Mesenchymal stem cell (in vitro differentiated cells and primary cell): ENCODE measurements around the gene BNC2.

Experiments used
- DNase-seq: peaks from one replicate; pipeline ENCODE4 v3.0.0-alpha.2; 2013
- H2AFZ ChIP-seq: one replicate; pipeline ENCODE4 v1.6.1; 2013; ENCODE audit warnings: low read depth, mild to moderate bottlenecking, control low read depth, inconsistent platforms, low read length, moderate library complexity
- H2AK5ac ChIP-seq: 2 replicates; pipeline ENCODE4 v1.6.1; 2013; ENCODE audit warnings: low read length, moderate library complexity, mild to moderate bottlenecking, inconsistent platforms; ENCODE audit not compliant: severe bottlenecking
- H2BK120ac ChIP-seq: one replicate; pipeline ENCODE4 v1.6.1; 2013; ENCODE audit warnings: low read depth, mild to moderate bottlenecking, inconsistent platforms, low read length, moderate library complexity
- H2BK12ac ChIP-seq, 2 experiments: one replicate each; pipeline ENCODE4 v1.6.1; 2013; ENCODE audit warnings: inconsistent platforms in 2 of 2, low read length in 2 of 2, mild to moderate bottlenecking in 2 of 2, moderate library complexity in 2 of 2, control low read depth in 1 of 2
- H2BK15ac ChIP-seq: one replicate; pipeline ENCODE4 v1.6.1; 2013; ENCODE audit warnings: mild to moderate bottlenecking, low read depth, inconsistent platforms; ENCODE audit not compliant: poor library complexity, severe bottlenecking
- H2BK5ac ChIP-seq: 2 replicates; pipeline ENCODE4 v1.6.1; 2013; ENCODE audit warnings: low read depth, mild to moderate bottlenecking, low read length, control low read depth, inconsistent platforms; ENCODE audit not compliant: poor library complexity, severe bottlenecking
- H3K14ac ChIP-seq, 2 experiments: one replicate each; pipeline ENCODE4 v1.6.1; 2013; ENCODE audit warnings: inconsistent platforms in 2 of 2, low read length in 2 of 2, control low read depth in 1 of 2, mild to moderate bottlenecking in 1 of 2, moderate library complexity in 1 of 2
- H3K18ac ChIP-seq, 2 experiments: one replicate each; pipeline ENCODE4 v1.6.1; 2013; ENCODE audit warnings: inconsistent platforms in 2 of 2, low read length in 2 of 2, control low read depth in 1 of 2, low read depth in 1 of 2, mild to moderate bottlenecking in 1 of 2
- H3K23ac ChIP-seq, 2 experiments: one replicate each; pipeline ENCODE4 v1.6.1; 2013; ENCODE audit warnings: inconsistent platforms in 2 of 2, low read length in 2 of 2, mild to moderate bottlenecking in 2 of 2, moderate library complexity in 2 of 2, control low read depth in 1 of 2
- H3K27ac ChIP-seq: 2 replicates; pipeline ENCODE4 v1.5.1; 2013; ENCODE audit warnings: mild to moderate bottlenecking, moderate library complexity, low read length, control low read depth, inconsistent platforms; ENCODE audit not compliant: poor library complexity, severe bottlenecking
- H3K27me3 ChIP-seq, 2 experiments: 2 replicates each; pipeline versions ENCODE4 v1.6.1 to v1.7.0; 2013; ENCODE audit warnings: low read length in 2 of 2, mild to moderate bottlenecking in 2 of 2, moderate library complexity in 2 of 2, control low read depth in 1 of 2, inconsistent platforms in 1 of 2; ENCODE audit not compliant: control insufficient read depth in 1 of 2, insufficient read depth in 1 of 2
- H3K36me3 ChIP-seq, 2 experiments: 2 replicates each; pipeline versions ENCODE4 v1.6.1 to v1.7.0; 2013; ENCODE audit warnings: low read length in 2 of 2, control low read depth in 1 of 2, inconsistent platforms in 1 of 2, low read depth in 1 of 2, mild to moderate bottlenecking in 1 of 2; ENCODE audit not compliant: insufficient read depth in 2 of 2, control insufficient read depth in 1 of 2
- H3K4ac ChIP-seq, 2 experiments: one replicate each; pipeline ENCODE4 v1.6.1; 2013; ENCODE audit warnings: inconsistent platforms in 2 of 2, low read length in 2 of 2, mild to moderate bottlenecking in 2 of 2, moderate library complexity in 2 of 2, control low read depth in 1 of 2, low read depth in 1 of 2
- H3K4me1 ChIP-seq: 2 replicates; pipeline ENCODE4 v1.6.1; 2013; ENCODE audit warnings: low read depth, low read length, control low read depth; ENCODE audit not compliant: control insufficient read depth, insufficient read depth
- H3K4me2 ChIP-seq: 2 replicates; pipeline ENCODE4 v1.6.1; 2013; ENCODE audit warnings: low read length, mild to moderate bottlenecking, inconsistent platforms; ENCODE audit not compliant: poor library complexity, severe bottlenecking
- H3K4me3 ChIP-seq, 2 experiments: 2 replicates each; pipeline versions ENCODE4 v1.5.1 to v1.7.0; 2013; ENCODE audit warnings: low read length in 2 of 2, mild to moderate bottlenecking in 2 of 2, control low read depth in 1 of 2, low read depth in 1 of 2; ENCODE audit not compliant: insufficient read depth in 1 of 2
- H3K79me1 ChIP-seq: replicated peaks from 2 replicates; pipeline ENCODE4 v1.6.1; 2013; ENCODE audit warnings: mild to moderate bottlenecking, control low read depth, low read length, inconsistent platforms; ENCODE audit not compliant: poor library complexity, severe bottlenecking
- H3K9ac ChIP-seq: 2 replicates; pipeline ENCODE4 v1.7.0; 2013; ENCODE audit warnings: mild to moderate bottlenecking, low read length, moderate library complexity
- H3K9me3 ChIP-seq: 2 replicates; pipeline ENCODE4 v1.7.0; 2013; ENCODE audit warnings: mild to moderate bottlenecking, low read length; ENCODE audit not compliant: control insufficient read depth
- H4K8ac ChIP-seq: one replicate; pipeline ENCODE4 v1.6.1; 2013; ENCODE audit warnings: inconsistent platforms, mild to moderate bottlenecking, low read length, moderate library complexity
- H4K91ac ChIP-seq: one replicate; pipeline ENCODE4 v1.6.1; 2013; ENCODE audit warnings: mild to moderate bottlenecking, low read length, inconsistent platforms
- WGBS: methylation state at CpG from one replicate; pipeline ENCODE4 v1.1.7; 2013; ENCODE audit warnings: mixed read lengths; 5-methylcytosine and 5-hydroxymethylcytosine counted together

BNC2 gene

DNA sequence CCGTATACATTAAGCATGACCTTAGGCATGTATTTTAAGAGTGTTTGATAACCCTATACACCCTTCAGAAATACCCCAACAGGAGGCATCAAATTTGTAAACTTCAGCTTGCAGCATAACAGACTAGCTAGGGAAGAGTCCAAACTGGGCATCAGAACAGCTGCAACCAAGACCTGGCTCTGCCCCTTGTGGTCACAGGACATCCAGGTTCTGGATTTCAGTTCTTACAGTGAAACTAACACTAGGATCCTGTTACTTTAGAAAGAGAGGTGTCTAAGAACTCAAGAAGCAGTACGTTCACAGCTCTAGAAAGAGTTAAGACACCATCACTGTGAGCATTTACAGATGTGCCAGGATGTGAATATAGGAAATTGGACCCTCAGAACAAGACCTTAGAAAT is 229.8 kb downstream of the BNC2 start:
- Histone ChIP-seq H2AK5ac (no peak overlapping the region), H3K18ac (no peak overlapping the region), H4K91ac (no peak overlapping the region), H3K4me2 (peak overlapping the region; percentile 35), H2BK12ac (no peak overlapping the region), H3K4me1 (peaks cover 2% of the 10 kb centered on the region), H3K23ac (no peak overlapping the region), H3K9me3 (no peaks in the 10 kb centered on the region), H3K4me3 (no peak overlapping the region), H2BK5ac (no peak overlapping the region), H3K36me3 (peaks cover 0 to 3% of the 10 kb centered on the region in 2 experiments), H2BK15ac (no peak overlapping the region), H2AFZ (no peak overlapping the region), H3K27me3 (no peaks in the 10 kb centered on the region), H3K79me1 (peaks cover 11% of the 10 kb centered on the region), H3K4ac (no peak overlapping the region), H4K8ac (no peak overlapping the region), H3K9ac (no peak overlapping the region), H3K27ac (peak overlapping the region; percentile 48), H2BK120ac (no peak overlapping the region), H3K14ac (no peak overlapping the region)
- peak; percentile 41 for DNase-seq
- WGBS: 87% methylated on average over 2 of the region's 2 CpGs

DNA sequence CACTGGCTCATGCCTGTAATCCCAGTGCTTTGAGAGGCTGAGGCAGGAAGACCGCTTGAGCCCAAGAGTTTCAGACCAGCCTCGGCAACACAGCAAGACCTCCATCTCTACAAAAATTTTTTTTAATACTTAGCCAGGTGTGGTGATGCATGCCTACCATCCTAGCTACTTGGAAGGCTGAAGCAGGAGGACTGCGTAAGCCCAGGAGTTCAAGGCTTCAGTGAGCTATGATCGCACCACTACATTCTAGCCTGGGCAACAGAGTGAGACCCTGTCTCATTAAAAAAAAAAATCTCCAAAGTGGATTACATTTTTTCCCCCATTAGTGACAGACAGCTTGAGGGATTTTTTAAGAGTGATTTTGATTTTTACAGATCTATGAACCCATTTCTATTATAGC is 230.8 kb downstream of the BNC2 start:
- no peak for DNase-seq
- Histone ChIP-seq H3K23ac (no peak overlapping the region), H3K18ac (no peak overlapping the region), H3K79me1 (peaks cover 9% of the 10 kb centered on the region), H3K14ac (no peak overlapping the region), H2AFZ (no peak overlapping the region), H2BK15ac (no peak overlapping the region), H3K36me3 (no peaks in the 10 kb centered on the region), H3K4me2 (no peak overlapping the region), H3K27ac (no peak overlapping the region), H4K91ac (no peak overlapping the region), H4K8ac (no peak overlapping the region), H2BK5ac (peak overlapping the region; percentile 4), H3K4me3 (no peak overlapping the region), H3K4ac (no peak overlapping the region), H3K9ac (no peak overlapping the region), H3K4me1 (peaks cover 2% of the 10 kb centered on the region), H3K9me3 (no peaks in the 10 kb centered on the region), H3K27me3 (no peaks in the 10 kb centered on the region), H2BK120ac (no peak overlapping the region), H2AK5ac (peak overlapping the region; percentile 78), H2BK12ac (no peak overlapping the region)
- 99% methylated on average over 3 of the region's 4 CpGs for WGBS

DNA sequence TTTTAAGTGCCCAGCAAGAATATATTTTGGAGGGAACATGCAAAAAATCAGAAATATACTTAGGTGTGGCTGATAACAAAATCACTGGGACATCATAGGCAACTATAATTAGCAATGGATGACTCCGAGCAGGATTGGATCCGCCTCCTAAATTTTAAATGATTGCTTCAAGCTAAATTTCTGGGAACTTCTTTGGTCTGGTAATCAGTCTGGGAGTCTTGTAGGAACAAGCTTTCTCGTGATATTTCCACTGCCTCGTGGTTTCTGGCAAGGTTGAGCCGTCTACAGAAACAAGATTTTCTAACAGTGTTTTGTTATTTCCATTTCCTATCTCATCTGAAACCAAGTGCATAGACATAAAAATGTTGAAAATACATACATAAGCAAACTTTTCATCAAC is 232.6 kb downstream of the BNC2 start:
- Histone ChIP-seq H3K14ac (no peak overlapping the region), H3K27ac (peak overlapping the region; percentile 2), H3K23ac (no peak overlapping the region), H3K4me2 (no peak overlapping the region), H3K27me3 (no peaks in the 10 kb centered on the region), H3K36me3 (no peaks in the 10 kb centered on the region), H3K18ac (no peak overlapping the region), H2AFZ (no peak overlapping the region), H3K4me1 (peaks cover 2% of the 10 kb centered on the region), H2BK12ac (no peak overlapping the region), H2BK15ac (no peak overlapping the region), H4K8ac (no peak overlapping the region), H3K4me3 (no peak overlapping the region), H3K9ac (no peak overlapping the region), H3K9me3 (no peaks in the 10 kb centered on the region), H2BK5ac (no peak overlapping the region), H2BK120ac (no peak overlapping the region), H2AK5ac (no peak overlapping the region), H3K4ac (no peak overlapping the region), H3K79me1 (peaks cover 6% of the 10 kb centered on the region), H4K91ac (no peak overlapping the region)
- DNase-seq: no peak
- WGBS: 90% methylated on average over 5 of the region's 5 CpGs

DNA sequence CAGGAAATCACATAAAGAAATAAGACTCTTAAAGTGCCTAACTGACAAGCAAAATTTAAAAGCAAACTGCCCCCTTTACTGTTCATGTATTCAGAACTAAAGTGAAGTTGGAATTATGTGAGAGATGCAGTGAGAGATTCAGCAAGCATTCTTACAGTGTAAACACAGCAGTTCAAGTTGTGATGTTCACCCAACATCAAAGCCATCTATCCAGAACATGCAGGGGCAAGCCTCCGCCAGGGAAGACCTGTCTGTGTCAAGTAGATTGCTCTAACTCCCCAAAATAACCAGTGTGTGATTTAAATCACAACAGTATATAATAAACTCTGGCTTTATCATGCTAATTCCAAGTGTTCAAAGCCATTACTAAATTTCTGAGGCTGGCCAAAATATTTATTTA is 233.3 kb downstream of the BNC2 start:
- H2BK5ac ChIP-seq: peak overlapping the region; percentile 74
- H3K4me3 ChIP-seq: no peak overlapping the region
- H3K4me2 ChIP-seq: no peak overlapping the region
- peaks cover 2% of the 10 kb centered on the region for H3K4me1 ChIP-seq
- no peak overlapping the region for H2AK5ac ChIP-seq
- H3K23ac ChIP-seq: no peak overlapping the region
- DNase-seq: peak; percentile 43
- WGBS: 86% methylated on average over 1 of the region's 1 CpG
- peak overlapping the region in 1 of 2 experiments; percentile 52 for H3K18ac ChIP-seq
- H2BK15ac ChIP-seq: no peak overlapping the region
- H3K36me3 ChIP-seq: no peaks in the 10 kb centered on the region
- no peak overlapping the region for H2BK12ac ChIP-seq
- no peak overlapping the region for H4K91ac ChIP-seq
- no peak overlapping the region for H4K8ac ChIP-seq
- peak overlapping the region; percentile 57 for H3K27ac ChIP-seq
- peaks cover 3% of the 10 kb centered on the region for H3K79me1 ChIP-seq
- H3K9ac ChIP-seq: no peak overlapping the region
- no peak overlapping the region for H3K14ac ChIP-seq
- H3K4ac ChIP-seq: no peak overlapping the region
- H2AFZ ChIP-seq: no peak overlapping the region
- H2BK120ac ChIP-seq: no peak overlapping the region
- H3K9me3 ChIP-seq: no peaks in the 10 kb centered on the region
- no peaks in the 10 kb centered on the region for H3K27me3 ChIP-seq
